ENCODE measurements around the gene POLR3E.

DNA sequence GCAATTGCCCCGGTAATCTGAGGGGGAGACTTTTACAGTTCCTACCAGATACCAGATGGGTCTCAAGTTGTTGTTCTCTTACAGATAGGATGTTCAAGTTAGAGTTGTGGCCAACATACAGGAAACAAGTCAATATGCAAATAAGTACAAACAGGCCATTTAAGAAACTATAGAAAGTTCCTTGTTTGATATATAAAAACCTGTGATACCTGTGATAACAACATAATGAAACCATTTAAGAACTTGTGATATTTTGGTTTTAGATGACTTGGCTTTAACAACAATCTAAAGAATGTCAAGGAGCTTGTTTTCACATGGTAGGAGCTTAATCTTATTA lies 60.4 kb downstream of the POLR3E start:
- TF ChIP-seq, protein P1, sequence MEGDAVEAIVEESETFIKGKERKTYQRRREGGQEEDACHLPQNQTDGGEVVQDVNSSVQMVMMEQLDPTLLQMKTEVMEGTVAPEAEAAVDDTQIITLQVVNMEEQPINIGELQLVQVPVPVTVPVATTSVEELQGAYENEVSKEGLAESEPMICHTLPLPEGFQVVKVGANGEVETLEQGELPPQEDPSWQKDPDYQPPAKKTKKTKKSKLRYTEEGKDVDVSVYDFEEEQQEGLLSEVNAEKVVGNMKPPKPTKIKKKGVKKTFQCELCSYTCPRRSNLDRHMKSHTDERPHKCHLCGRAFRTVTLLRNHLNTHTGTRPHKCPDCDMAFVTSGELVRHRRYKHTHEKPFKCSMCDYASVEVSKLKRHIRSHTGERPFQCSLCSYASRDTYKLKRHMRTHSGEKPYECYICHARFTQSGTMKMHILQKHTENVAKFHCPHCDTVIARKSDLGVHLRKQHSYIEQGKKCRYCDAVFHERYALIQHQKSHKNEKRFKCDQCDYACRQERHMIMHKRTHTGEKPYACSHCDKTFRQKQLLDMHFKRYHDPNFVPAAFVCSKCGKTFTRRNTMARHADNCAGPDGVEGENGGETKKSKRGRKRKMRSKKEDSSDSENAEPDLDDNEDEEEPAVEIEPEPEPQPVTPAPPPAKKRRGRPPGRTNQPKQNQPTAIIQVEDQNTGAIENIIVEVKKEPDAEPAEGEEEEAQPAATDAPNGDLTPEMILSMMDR (IDR thresholded peaks at IDR 0.05): no peak
- TF ChIP-seq POLR2A (IDR thresholded peaks at IDR 0.05): no peak
